HEK293 (cell line): ENCODE data around the gene CCL27.
A peak's percentile ranks its signal among the peaks of the same experiment; 100 is the strongest.

ENCODE experiments used
- CTCF ChIA-PET: fragments of 350-600 bp; formaldehyde crosslinking; extraction: SDS; loops from one replicate; lab custom pipeline; 2021; ENCODE audit warnings: antibody characterized with exemption; lab: Yijun Ruan, JAX
- POLR2A ChIA-PET: fragments of 300-600 bp; formaldehyde crosslinking; extraction: SDS; loops from one replicate; lab custom pipeline; 2020; ENCODE audit warnings: antibody characterized with exemption, inconsistent platforms; lab: Yijun Ruan, JAX
- H3K27ac ChIP-seq: fragments of 200-500 bp; sonication (Bioruptor generic); 2 replicates; pipeline ENCODE4 v1.5.1; 2014; ENCODE audit warnings: low read depth, low read length, control low read depth, inconsistent platforms; ENCODE audit errors: extremely low read depth
- H3K36me3 ChIP-seq, 2 experiments: fragments of 200-500 bp in 1 of 2; sonication (Bioruptor generic) in 1 of 2; 1 replicate in 1 of 2; 2 replicates in 1 of 2; pipeline ENCODE4 v1.5.1; 2014 to 2017; ENCODE audit warnings: inconsistent platforms in 2 of 2, low read length in 2 of 2; ENCODE audit not compliant: control insufficient read depth in 2 of 2, insufficient read depth in 1 of 2
- H3K4me1 ChIP-seq: fragments of 200-500 bp; sonication (Bioruptor generic); 2 replicates; pipeline ENCODE4 v1.5.1; 2014; ENCODE audit warnings: mild to moderate bottlenecking, low read length, inconsistent platforms; ENCODE audit not compliant: control insufficient read depth, insufficient read depth
- H3K4me3 ChIP-seq: 2 replicates; pipeline ENCODE4 v1.5.1; 2011; ENCODE audit warnings: low read depth, mild to moderate bottlenecking, control low read depth, low read length, moderate library complexity
- H3K9me3 ChIP-seq: fragments of 200-500 bp; sonication (Bioruptor generic); 2 replicates; pipeline ENCODE4 v1.5.1; 2014; ENCODE audit warnings: low read depth, low read length, inconsistent platforms; ENCODE audit not compliant: control insufficient read depth, insufficient read depth
- BCL11B ChIP-seq: fragments of 450-650 bp; formaldehyde crosslinking; IDR thresholded peaks from 2 replicates; pipeline ENCODE4 v1.5.1; 2016; ENCODE audit warnings: low read depth, missing biosample characterization, missing genetic modification characterization
- FEZF1 ChIP-seq: fragments of 450-650 bp; formaldehyde crosslinking; IDR thresholded peaks from 2 replicates; pipeline ENCODE4 v1.5.1; 2016; ENCODE audit warnings: missing biosample characterization, missing genetic modification characterization
- HOXC10 ChIP-seq: sonication (generic); formaldehyde crosslinking; IDR thresholded peaks from 2 replicates; pipeline ENCODE4 v1.8.1; 2023; ENCODE audit warnings: mild to moderate bottlenecking, missing genetic modification reagents
- KLF1 ChIP-seq: fragments of 450-650 bp; formaldehyde crosslinking; IDR thresholded peaks from 2 replicates; pipeline ENCODE4 v1.5.1; 2016; ENCODE audit warnings: missing biosample characterization, missing genetic modification characterization
- MEIS1 ChIP-seq: sonication (generic); formaldehyde crosslinking; IDR thresholded peaks from 2 replicates; pipeline ENCODE4 v1.8.1; 2022; ENCODE audit warnings: missing genetic modification reagents, mild to moderate bottlenecking, borderline replicate concordance
- SCRT1 ChIP-seq: fragments of 450-650 bp; formaldehyde crosslinking; IDR thresholded peaks from 2 replicates; pipeline ENCODE4 v1.5.1; 2016; ENCODE audit warnings: missing biosample characterization, missing genetic modification characterization, borderline replicate concordance
- ZBTB17 ChIP-seq: fragments of 450-650 bp; formaldehyde crosslinking; IDR thresholded peaks from 2 replicates; pipeline ENCODE4 v1.5.1; 2016; ENCODE audit warnings: missing biosample characterization, missing genetic modification characterization
- ZEB2 ChIP-seq: fragments of 450-650 bp; formaldehyde crosslinking; IDR thresholded peaks from 2 replicates; pipeline ENCODE4 v1.5.1; 2016; ENCODE audit warnings: missing biosample characterization, missing genetic modification characterization
- ZNF121 ChIP-seq: fragments of 450-650 bp; formaldehyde crosslinking; IDR thresholded peaks from 2 replicates; pipeline ENCODE4 v1.5.1; 2016; ENCODE audit warnings: missing biosample characterization, missing genetic modification characterization
- ZNF132 ChIP-seq: fragments of 450-650 bp; formaldehyde crosslinking; IDR thresholded peaks from 2 replicates; pipeline ENCODE4 v1.5.1; 2017; ENCODE audit warnings: missing biosample characterization, missing genetic modification characterization, borderline replicate concordance
- ZNF157 ChIP-seq: fragments of 450-650 bp; formaldehyde crosslinking; IDR thresholded peaks from 2 replicates; pipeline ENCODE4 v1.5.1; 2016; ENCODE audit warnings: missing biosample characterization, missing genetic modification characterization
- ZNF175 ChIP-seq: fragments of 450-650 bp; formaldehyde crosslinking; IDR thresholded peaks from 2 replicates; pipeline ENCODE4 v1.5.1; 2016; ENCODE audit warnings: missing biosample characterization, missing genetic modification characterization
- ZNF24 ChIP-seq: fragments of 450-650 bp; formaldehyde crosslinking; IDR thresholded peaks from 2 replicates; pipeline ENCODE4 v1.5.1; 2016; ENCODE audit warnings: missing biosample characterization, missing genetic modification characterization
- ZNF37A ChIP-seq: fragments of 450-650 bp; IDR thresholded peaks from 2 replicates; pipeline ENCODE4 v1.5.1; 2018; ENCODE audit warnings: missing biosample characterization, missing genetic modification characterization
- ZNF394 ChIP-seq: fragments of 450-650 bp; formaldehyde crosslinking; IDR thresholded peaks from 2 replicates; pipeline ENCODE4 v1.5.1; 2016; ENCODE audit warnings: missing biosample characterization, missing genetic modification characterization, mild to moderate bottlenecking, moderate library complexity, borderline replicate concordance
- ZNF530 ChIP-seq: fragments of 450-650 bp; formaldehyde crosslinking; IDR thresholded peaks from 2 replicates; pipeline ENCODE4 v1.5.1; 2016; ENCODE audit warnings: low read depth, missing biosample characterization, missing genetic modification characterization
- ZNF600 ChIP-seq: fragments of 450-650 bp; formaldehyde crosslinking; IDR thresholded peaks from 2 replicates; pipeline ENCODE4 v1.5.1; 2016; ENCODE audit warnings: missing biosample characterization, missing genetic modification characterization
- ZNF654 ChIP-seq: fragments of 450-650 bp; formaldehyde crosslinking; IDR thresholded peaks from 2 replicates; pipeline ENCODE4 v1.5.1; 2016; ENCODE audit warnings: low read depth, missing biosample characterization, missing genetic modification characterization
- ZNF660 ChIP-seq: fragments of 450-650 bp; IDR thresholded peaks from 2 replicates; pipeline ENCODE4 v1.5.1; 2018; ENCODE audit warnings: missing biosample characterization, mild to moderate bottlenecking, missing genetic modification characterization
- ZNF670 ChIP-seq: fragments of 450-650 bp; formaldehyde crosslinking; IDR thresholded peaks from 2 replicates; pipeline ENCODE4 v1.5.1; 2016; ENCODE audit warnings: missing biosample characterization, missing genetic modification characterization, low read depth
- TF ChIP-seq, protein P1 (sequence below): fragments of 450-650 bp; formaldehyde crosslinking; IDR thresholded peaks from 2 replicates; pipeline ENCODE4 v1.5.1; 2016; ENCODE audit warnings: missing biosample characterization, missing genetic modification characterization
- TF ChIP-seq, protein P2 (sequence below): fragments of 450-650 bp; formaldehyde crosslinking; conservative IDR thresholded peaks from 2 replicates; pipeline ENCODE4 v1.5.1; 2016; ENCODE audit warnings: low read depth, missing biosample characterization, missing genetic modification characterization
- TF ChIP-seq, protein P3 (sequence below): fragments of 450-650 bp; formaldehyde crosslinking; IDR thresholded peaks from 2 replicates; pipeline ENCODE4 v1.5.1; 2016; ENCODE audit warnings: missing biosample characterization, missing genetic modification characterization

CCL27 gene

DNA sequence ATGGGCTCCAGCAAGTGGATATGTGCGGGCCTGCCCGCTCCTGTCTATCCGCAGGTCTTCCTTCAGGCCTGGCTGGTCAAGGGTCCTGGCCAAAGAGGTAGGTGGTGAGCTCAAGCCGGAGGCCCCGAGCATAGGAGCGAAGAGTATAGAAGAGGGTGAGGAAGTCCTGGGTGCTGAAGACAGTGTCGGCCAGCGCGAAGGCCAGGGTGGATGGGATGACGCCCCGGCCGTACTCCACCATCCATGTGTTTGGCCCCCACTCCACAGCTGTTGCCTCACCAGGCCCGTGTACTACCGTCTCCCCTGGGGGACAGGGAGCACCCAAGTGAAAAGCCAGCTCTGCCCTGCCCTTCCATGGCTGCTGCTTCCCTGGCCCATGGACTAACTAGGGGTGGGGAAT lies 26.9 kb downstream of the CCL27 start (continued):
- TF ChIP-seq ZNF24 (no peak), MEIS1 (CRISPR knock-in tag) (no peak), ZNF670 (tag by site-specific recombination) (no peak), ZNF132 (tag by site-specific recombination) (no peak), ZNF530 (tag by site-specific recombination) (no peak), KLF1 (tag by site-specific recombination) (no peak), ZNF37A (tag by site-specific recombination) (no peak)
- TF ChIP-seq, protein P1, sequence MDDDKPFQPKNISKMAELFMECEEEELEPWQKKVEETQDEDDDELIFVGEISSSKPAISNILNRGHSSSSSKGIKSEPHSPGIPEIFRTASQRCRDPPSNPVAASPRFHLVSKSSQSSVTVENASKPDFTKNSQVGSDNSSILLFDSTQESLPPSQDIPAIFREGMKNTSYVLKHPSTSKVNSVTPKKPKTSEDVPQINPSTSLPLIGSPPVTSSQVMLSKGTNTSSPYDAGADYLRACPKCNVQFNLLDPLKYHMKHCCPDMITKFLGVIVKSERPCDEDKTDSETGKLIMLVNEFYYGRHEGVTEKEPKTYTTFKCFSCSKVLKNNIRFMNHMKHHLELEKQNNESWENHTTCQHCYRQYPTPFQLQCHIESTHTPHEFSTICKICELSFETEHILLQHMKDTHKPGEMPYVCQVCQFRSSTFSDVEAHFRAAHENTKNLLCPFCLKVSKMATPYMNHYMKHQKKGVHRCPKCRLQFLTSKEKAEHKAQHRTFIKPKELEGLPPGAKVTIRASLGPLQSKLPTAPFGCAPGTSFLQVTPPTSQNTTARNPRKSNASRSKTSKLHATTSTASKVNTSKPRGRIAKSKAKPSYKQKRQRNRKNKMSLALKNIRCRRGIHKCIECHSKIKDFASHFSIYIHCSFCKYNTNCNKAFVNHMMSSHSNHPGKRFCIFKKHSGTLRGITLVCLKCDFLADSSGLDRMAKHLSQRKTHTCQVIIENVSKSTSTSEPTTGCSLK (tag by site-specific recombination), result no peak
- TF ChIP-seq, protein P2, sequence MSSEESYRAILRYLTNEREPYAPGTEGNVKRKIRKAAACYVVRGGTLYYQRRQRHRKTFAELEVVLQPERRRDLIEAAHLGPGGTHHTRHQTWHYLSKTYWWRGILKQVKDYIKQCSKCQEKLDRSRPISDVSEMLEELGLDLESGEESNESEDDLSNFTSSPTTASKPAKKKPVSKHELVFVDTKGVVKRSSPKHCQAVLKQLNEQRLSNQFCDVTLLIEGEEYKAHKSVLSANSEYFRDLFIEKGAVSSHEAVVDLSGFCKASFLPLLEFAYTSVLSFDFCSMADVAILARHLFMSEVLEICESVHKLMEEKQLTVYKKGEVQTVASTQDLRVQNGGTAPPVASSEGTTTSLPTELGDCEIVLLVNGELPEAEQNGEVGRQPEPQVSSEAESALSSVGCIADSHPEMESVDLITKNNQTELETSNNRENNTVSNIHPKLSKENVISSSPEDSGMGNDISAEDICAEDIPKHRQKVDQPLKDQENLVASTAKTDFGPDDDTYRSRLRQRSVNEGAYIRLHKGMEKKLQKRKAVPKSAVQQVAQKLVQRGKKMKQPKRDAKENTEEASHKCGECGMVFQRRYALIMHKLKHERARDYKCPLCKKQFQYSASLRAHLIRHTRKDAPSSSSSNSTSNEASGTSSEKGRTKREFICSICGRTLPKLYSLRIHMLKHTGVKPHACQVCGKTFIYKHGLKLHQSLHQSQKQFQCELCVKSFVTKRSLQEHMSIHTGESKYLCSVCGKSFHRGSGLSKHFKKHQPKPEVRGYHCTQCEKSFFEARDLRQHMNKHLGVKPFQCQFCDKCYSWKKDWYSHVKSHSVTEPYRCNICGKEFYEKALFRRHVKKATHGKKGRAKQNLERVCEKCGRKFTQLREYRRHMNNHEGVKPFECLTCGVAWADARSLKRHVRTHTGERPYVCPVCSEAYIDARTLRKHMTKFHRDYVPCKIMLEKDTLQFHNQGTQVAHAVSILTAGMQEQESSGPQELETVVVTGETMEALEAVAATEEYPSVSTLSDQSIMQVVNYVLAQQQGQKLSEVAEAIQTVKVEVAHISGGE (tag by site-specific recombination), result no peak

DNA sequence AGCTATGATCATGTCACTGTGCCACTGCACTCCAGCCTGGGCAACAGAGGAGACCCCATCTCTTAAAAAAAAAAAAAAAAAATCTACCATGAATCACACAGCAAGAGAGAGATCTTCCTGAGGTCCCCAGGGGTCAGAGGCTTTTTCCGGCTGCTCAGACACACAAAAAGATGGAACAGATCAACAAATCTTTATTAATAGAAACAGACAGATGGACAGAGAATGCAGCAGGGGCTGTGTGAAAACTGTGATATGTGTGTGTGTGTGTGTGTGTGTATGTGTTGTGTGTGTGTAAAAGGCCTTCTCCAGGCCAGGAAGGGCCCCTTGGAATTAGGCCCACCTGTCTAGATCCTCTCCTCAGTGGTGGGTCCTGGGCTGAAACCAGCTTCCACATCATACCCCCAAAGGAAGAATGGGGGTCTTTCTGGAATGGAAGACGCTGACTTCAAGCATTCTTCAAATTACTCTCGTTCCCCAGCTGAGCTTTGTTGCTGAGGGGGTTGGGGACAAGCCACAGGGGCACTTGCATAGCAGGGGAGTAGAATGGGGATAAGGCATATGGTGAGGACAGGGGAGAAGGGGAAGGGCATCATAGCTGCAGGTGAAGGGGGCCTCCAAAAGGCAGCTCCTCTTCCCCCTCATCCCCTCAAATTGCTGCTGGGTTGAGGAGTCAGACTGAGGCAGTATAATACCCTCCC lies 27.8 kb downstream of the CCL27 start:
- H3K27ac ChIP-seq, result no peak overlapping the region
- TF ChIP-seq KLF1 (tag by site-specific recombination), result no peak
- peak; percentile 3; the same call in 1 of the 2 replicates for TF ChIP-seq ZNF121 (tag by site-specific recombination)
- H3K9me3 ChIP-seq, result no peaks in the 10 kb centered on the region
- H3K4me1 ChIP-seq, result no peaks in the 10 kb centered on the region
- CTCF ChIA-PET, result interaction anchor here (0.6 to 8.3 kb wide), 43 partner anchors 12 to 856 kb away, joined by 3 to 164 read pairs (median 4); partner anchors contain the start of genes DCTN3, GALT, IL11RA and RPP25L
- no peak overlapping the region for H3K4me3 ChIP-seq
- H3K36me3 ChIP-seq, result peaks cover 0 to 15% of the 10 kb centered on the region in 2 experiments; a peak in 2 of 3 replicates
- POLR2A ChIA-PET, result interaction anchor here (0.5 to 7.0 kb wide), 7 partner anchors 12 to 52 kb away, joined by 3 to 90 read pairs (median 6); partner anchors contain the start of genes DCTN3, GALT and RPP25L

DNA sequence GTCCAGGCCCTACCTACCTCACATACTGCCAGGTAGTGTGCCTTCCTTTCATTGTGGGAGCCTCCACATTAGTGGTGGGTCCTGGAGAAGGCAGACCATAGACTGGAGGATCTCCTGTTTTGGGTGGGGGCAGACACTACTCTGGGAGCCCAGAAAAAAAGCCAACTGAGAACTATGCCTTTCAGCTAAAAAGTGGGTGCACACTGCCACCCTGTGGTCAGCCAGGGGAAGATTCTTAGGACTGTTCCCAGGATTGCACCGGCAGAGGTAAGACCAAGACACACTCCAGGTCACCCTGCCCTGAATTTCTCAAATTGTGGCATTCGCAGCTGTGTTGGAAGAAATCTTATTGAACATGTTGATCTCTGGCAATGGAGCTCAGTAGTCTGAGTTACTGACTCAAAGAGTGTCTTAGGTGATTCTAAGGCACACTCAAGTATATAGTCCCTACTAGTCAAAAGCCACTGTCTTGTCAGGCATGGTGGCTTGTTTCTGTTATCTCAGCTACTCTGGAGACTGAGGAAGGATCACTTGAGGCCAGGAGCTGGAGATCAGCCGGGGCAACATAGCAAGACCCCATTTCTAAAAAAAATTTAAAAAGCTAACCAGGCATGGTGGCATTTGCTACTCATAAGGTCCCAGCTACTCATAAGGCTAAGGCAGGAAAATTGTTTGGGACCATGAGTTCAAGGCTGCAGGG lies 28.5 kb downstream of the CCL27 start:
- Histone ChIP-seq H3K9me3 (no peaks in the 10 kb centered on the region), H3K27ac (no peak overlapping the region), H3K4me1 (no peaks in the 10 kb centered on the region), H3K36me3 (peaks cover 0 to 15% of the 10 kb centered on the region in 2 experiments; a peak in 2 of 3 replicates), H3K4me3 (no peak overlapping the region)
- POLR2A ChIA-PET, result interaction anchor here (0.6 to 7.0 kb wide), 8 partner anchors 12 to 179 kb away, joined by 3 to 90 read pairs (median 6); partner anchors contain the start of genes DCTN3, GALT and RPP25L
- CTCF ChIA-PET, result interaction anchor here (0.5 to 8.3 kb wide), 44 partner anchors 11 to 1343 kb away, joined by 3 to 164 read pairs (median 4); partner anchors contain the start of genes DCTN3, GALT, IL11RA and RPP25L
- TF ChIP-seq ZNF157 (tag by site-specific recombination), result no peak
- TF ChIP-seq, protein P3, sequence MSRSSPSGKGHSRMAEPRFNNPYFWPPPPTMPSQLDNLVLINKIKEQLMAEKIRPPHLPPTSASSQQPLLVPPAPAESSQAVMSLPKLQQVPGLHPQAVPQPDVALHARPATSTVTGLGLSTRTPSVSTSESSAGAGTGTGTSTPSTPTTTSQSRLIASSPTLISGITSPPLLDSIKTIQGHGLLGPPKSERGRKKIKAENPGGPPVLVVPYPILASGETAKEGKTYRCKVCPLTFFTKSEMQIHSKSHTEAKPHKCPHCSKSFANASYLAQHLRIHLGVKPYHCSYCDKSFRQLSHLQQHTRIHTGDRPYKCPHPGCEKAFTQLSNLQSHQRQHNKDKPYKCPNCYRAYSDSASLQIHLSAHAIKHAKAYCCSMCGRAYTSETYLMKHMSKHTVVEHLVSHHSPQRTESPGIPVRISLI (tag by site-specific recombination), result peak; percentile 56; the same call in 1 of the 2 replicates
- no peak for TF ChIP-seq FEZF1 (tag by site-specific recombination)
- TF ChIP-seq ZNF175, result no peak
- TF ChIP-seq SCRT1 (tag by site-specific recombination), result no peak
- peak; percentile 72 for TF ChIP-seq ZNF654 (tag by site-specific recombination)
- no peak for TF ChIP-seq BCL11B (tag by site-specific recombination)
- no peak for TF ChIP-seq HOXC10 (CRISPR knock-in tag)
- peak; percentile 47; the same call in 1 of the 2 replicates for TF ChIP-seq ZNF600 (tag by site-specific recombination)
- TF ChIP-seq ZNF394 (tag by site-specific recombination), result peak; percentile 48
- peak; percentile 100 for TF ChIP-seq ZNF121 (tag by site-specific recombination)
- peak; percentile 30; the same call in 1 of the 2 replicates for TF ChIP-seq ZNF660 (tag by site-specific recombination)
- TF ChIP-seq ZEB2 (tag by site-specific recombination), result 0 out of 2 replicates have a peak, but pooled peaks have one; percentile 13
- TF ChIP-seq ZBTB17 (tag by site-specific recombination), result peak; percentile 79
